ENCODE measurements around the gene TAGAP.

DNA sequence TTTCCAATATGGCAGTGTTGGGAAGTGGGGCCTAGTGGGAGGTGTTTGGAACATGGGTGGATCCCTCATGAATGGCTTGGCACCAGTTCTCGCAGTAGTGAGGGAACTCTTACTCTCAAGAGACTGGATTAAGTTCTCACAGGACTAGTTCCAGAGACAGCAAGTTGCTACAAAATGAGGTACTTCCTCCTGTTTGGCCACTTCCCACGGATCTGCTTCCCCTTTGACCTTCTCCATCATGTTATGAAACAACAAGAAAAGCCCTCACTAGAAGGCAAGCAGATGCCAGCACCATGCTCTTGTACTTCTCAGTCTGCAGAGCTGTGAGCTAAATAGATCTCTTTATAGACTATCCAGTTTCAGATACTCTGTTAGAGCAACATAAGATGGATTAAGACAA lies 47.9 kb downstream of the TAGAP start:
- TF ChIP-seq, protein P1, sequence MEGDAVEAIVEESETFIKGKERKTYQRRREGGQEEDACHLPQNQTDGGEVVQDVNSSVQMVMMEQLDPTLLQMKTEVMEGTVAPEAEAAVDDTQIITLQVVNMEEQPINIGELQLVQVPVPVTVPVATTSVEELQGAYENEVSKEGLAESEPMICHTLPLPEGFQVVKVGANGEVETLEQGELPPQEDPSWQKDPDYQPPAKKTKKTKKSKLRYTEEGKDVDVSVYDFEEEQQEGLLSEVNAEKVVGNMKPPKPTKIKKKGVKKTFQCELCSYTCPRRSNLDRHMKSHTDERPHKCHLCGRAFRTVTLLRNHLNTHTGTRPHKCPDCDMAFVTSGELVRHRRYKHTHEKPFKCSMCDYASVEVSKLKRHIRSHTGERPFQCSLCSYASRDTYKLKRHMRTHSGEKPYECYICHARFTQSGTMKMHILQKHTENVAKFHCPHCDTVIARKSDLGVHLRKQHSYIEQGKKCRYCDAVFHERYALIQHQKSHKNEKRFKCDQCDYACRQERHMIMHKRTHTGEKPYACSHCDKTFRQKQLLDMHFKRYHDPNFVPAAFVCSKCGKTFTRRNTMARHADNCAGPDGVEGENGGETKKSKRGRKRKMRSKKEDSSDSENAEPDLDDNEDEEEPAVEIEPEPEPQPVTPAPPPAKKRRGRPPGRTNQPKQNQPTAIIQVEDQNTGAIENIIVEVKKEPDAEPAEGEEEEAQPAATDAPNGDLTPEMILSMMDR (IDR thresholded peaks at IDR 0.05): no peak
- TF ChIP-seq FOSL2 (IDR thresholded peaks at IDR 0.05; ENCODE audit: borderline replicate concordance, low read depth): no peak
- TF ChIP-seq RFX5 (IDR thresholded peaks at IDR 0.05; ENCODE audit: low read length): no peak
- no peak for TF ChIP-seq EP300 (IDR thresholded peaks at IDR 0.05; ENCODE audit: borderline replicate concordance in 1 of 2, low read depth in 1 of 2, low read length in 1 of 2)
- no peak for TF ChIP-seq FOXJ3 (CRISPR knock-in tag; IDR thresholded peaks at IDR 0.05)
- TF ChIP-seq GABPA (IDR thresholded peaks at IDR 0.05; ENCODE audit: low read depth): no peak

Measured in SK-N-SH (cell line).